DND-41 (cell line): ENCODE measurements around the gene C9orf72.

Source experiments
- ATAC-seq: fragments of 200-7000 bp; cut with Tn5 transposase; 3 replicates; pipeline ENCODE4 v1.9.1; 2021; ENCODE audit warnings: low read depth; ENCODE audit not compliant: insufficient read depth
- DNase-seq: peaks from one replicate; pipeline ENCODE4 v3.0.0-alpha.2; 2020
- H2AFZ ChIP-seq: 2 replicates; pipeline ENCODE4 v1.6.0; 2012; ENCODE audit warnings: low read depth, low read length
- H3K27ac ChIP-seq: 2 replicates; pipeline ENCODE4 v1.5.1; 2012; ENCODE audit warnings: low read length, inconsistent platforms
- H3K27me3 ChIP-seq: fragments of 200-600 bp; sonication (generic); 2 replicates; pipeline ENCODE4 v1.6.0; 2012; ENCODE audit warnings: low read length, mild to moderate bottlenecking, inconsistent platforms; ENCODE audit not compliant: insufficient read depth, poor library complexity
- H3K36me3 ChIP-seq: 2 replicates; pipeline ENCODE4 v1.5.1; 2012; ENCODE audit warnings: low read length, inconsistent platforms; ENCODE audit not compliant: insufficient read depth
- H3K4me1 ChIP-seq: 2 replicates; pipeline ENCODE4 v1.5.1; 2012; ENCODE audit warnings: mild to moderate bottlenecking, low read length; ENCODE audit not compliant: insufficient read depth
- H3K4me2 ChIP-seq: 2 replicates; pipeline ENCODE4 v1.6.0; 2012; ENCODE audit warnings: mild to moderate bottlenecking, moderate library complexity, low read length, inconsistent platforms; ENCODE audit not compliant: insufficient read depth
- H3K4me3 ChIP-seq, 2 experiments: fragments of 200-600 bp in 1 of 2; shearing (Covaris generic) in 1 of 2; 2 replicates each; pipeline ENCODE4 v1.5.1; 2012 to 2016; ENCODE audit warnings: inconsistent platforms in 2 of 2, low read length in 2 of 2, mild to moderate bottlenecking in 2 of 2, low read depth in 1 of 2, moderate library complexity in 1 of 2
- H3K79me2 ChIP-seq: 2 replicates; pipeline ENCODE4 v1.6.0; 2012; ENCODE audit warnings: low read length, inconsistent platforms; ENCODE audit not compliant: insufficient read depth
- H3K9ac ChIP-seq: 2 replicates; pipeline ENCODE4 v1.6.0; 2012; ENCODE audit warnings: low read depth, mild to moderate bottlenecking, inconsistent platforms, low read length, moderate library complexity
- H3K9me3 ChIP-seq: 2 replicates; pipeline ENCODE4 v1.5.1; 2012; ENCODE audit warnings: low read length, moderate library complexity, mild to moderate bottlenecking, inconsistent platforms; ENCODE audit not compliant: insufficient read depth, severe bottlenecking
- H4K20me1 ChIP-seq: 2 replicates; pipeline ENCODE4 v1.6.0; 2012; ENCODE audit warnings: low read length; ENCODE audit not compliant: insufficient read depth
- CTCF ChIP-seq: IDR thresholded peaks from 2 replicates; pipeline ENCODE4 v1.5.1; 2012; ENCODE audit warnings: borderline replicate concordance, low read length, moderate library complexity, mild to moderate bottlenecking; ENCODE audit not compliant: poor library complexity, severe bottlenecking; ENCODE audit errors: extremely low read depth
- EZH2 ChIP-seq: IDR thresholded peaks from 3 replicates; pipeline ENCODE4 v1.6.1; 2012; ENCODE audit warnings: borderline replicate concordance, low read depth, mild to moderate bottlenecking, moderate library complexity, low read length, inconsistent platforms; ENCODE audit not compliant: severe bottlenecking

The C9orf72 gene

GRCh38 chr9:27518006-27518405, 55.3 kb downstream of the C9orf72 start:
- TF ChIP-seq EZH2 (no peak), CTCF (no peak)
- H3K9ac ChIP-seq: no peak overlapping the region
- H3K4me1 ChIP-seq: no peaks in the 10 kb centered on the region
- no peak overlapping the region for H3K27ac ChIP-seq
- H2AFZ ChIP-seq: no peak overlapping the region
- no peak overlapping the region for H3K4me2 ChIP-seq
- no peaks in the 10 kb centered on the region for H3K79me2 ChIP-seq
- no peaks in the 10 kb centered on the region for H3K9me3 ChIP-seq
- DNase-seq (no peak), ATAC-seq (no peak)
- no peaks in the 10 kb centered on the region for H3K36me3 ChIP-seq
- H3K27me3 ChIP-seq: no peaks in the 10 kb centered on the region
- H4K20me1 ChIP-seq: no peaks in the 10 kb centered on the region
- no peak overlapping the region for H3K4me3 ChIP-seq

GRCh38 chr9:27514551-27514950, 58.7 kb downstream of the C9orf72 start:
- no peak overlapping the region for H3K4me3 ChIP-seq
- H3K9me3 ChIP-seq: no peaks in the 10 kb centered on the region
- no peak overlapping the region for H3K9ac ChIP-seq

GRCh38 chr9:27511771-27512170, 61.5 kb downstream of the C9orf72 start:
- no peak overlapping the region for H3K9ac ChIP-seq
- no peaks in the 10 kb centered on the region for H3K9me3 ChIP-seq
- DNase-seq (no peak), ATAC-seq (no peak)
- no peak for TF ChIP-seq EZH2
- TF ChIP-seq CTCF: no peak
- H3K27ac ChIP-seq: no peak overlapping the region
- no peaks in the 10 kb centered on the region for H4K20me1 ChIP-seq
- H3K4me2 ChIP-seq: no peak overlapping the region
- H3K4me1 ChIP-seq: no peaks in the 10 kb centered on the region
- no peaks in the 10 kb centered on the region for H3K36me3 ChIP-seq
- H3K4me3 ChIP-seq: no peak overlapping the region
- H3K27me3 ChIP-seq: no peaks in the 10 kb centered on the region
- no peaks in the 10 kb centered on the region for H3K79me2 ChIP-seq
- no peak overlapping the region for H2AFZ ChIP-seq

More at GRCh38 chr9:27514551-27514950, 58.7 kb downstream of the C9orf72 start:
- H3K27ac ChIP-seq: no peak overlapping the region
- no peaks in the 10 kb centered on the region for H4K20me1 ChIP-seq
- no peaks in the 10 kb centered on the region for H3K79me2 ChIP-seq
- ATAC-seq (no peak), DNase-seq (no peak)
- no peak overlapping the region for H3K4me2 ChIP-seq
- H3K27me3 ChIP-seq: no peaks in the 10 kb centered on the region
- TF ChIP-seq EZH2 (no peak), CTCF (no peak)
- no peak overlapping the region for H2AFZ ChIP-seq
- H3K36me3 ChIP-seq: no peaks in the 10 kb centered on the region
- H3K4me1 ChIP-seq: no peaks in the 10 kb centered on the region

GRCh38 chr9:27510780-27511179, 62.5 kb downstream of the C9orf72 start:
- H4K20me1 ChIP-seq: no peaks in the 10 kb centered on the region
- TF ChIP-seq CTCF: no peak
- no peak for TF ChIP-seq EZH2
- no peak overlapping the region for H2AFZ ChIP-seq
- ATAC-seq (no peak), DNase-seq (no peak)
- no peaks in the 10 kb centered on the region for H3K79me2 ChIP-seq
- no peaks in the 10 kb centered on the region for H3K27me3 ChIP-seq
- no peak overlapping the region for H3K9ac ChIP-seq
- no peaks in the 10 kb centered on the region for H3K9me3 ChIP-seq
- no peak overlapping the region for H3K4me3 ChIP-seq
- no peaks in the 10 kb centered on the region for H3K4me1 ChIP-seq
- H3K4me2 ChIP-seq: no peak overlapping the region
- no peak overlapping the region for H3K27ac ChIP-seq
- H3K36me3 ChIP-seq: no peaks in the 10 kb centered on the region
